Non-pigmented ciliary epithelial cell (primary cell): ENCODE measurements around the gene AUTS2.

ENCODE experiments used
- DNase-seq: peaks from one replicate; pipeline ENCODE4 v3.0.0-alpha.2; 2010; ENCODE audit warnings: low read depth

AUTS2 gene

DNA sequence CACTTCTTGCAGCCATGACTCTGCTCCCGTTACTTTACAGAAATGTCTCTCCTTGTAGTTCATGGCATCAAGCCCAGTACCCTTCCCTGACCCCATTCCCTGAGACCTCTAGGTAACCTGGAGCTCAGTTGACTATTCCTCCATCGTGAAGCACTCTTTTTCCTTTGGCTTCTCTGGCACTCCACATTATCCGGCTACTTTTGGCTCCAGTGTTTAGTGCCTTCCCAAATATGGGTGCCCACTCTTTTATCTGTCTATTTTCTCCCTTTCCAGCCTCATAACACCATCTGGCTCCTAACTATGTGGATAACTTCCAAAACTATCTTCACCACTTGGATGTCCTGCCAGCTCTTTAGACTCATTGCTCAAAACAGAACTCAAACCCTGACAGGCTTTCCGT, 788.9 kb downstream of the AUTS2 start:
- no peak for DNase-seq

DNA sequence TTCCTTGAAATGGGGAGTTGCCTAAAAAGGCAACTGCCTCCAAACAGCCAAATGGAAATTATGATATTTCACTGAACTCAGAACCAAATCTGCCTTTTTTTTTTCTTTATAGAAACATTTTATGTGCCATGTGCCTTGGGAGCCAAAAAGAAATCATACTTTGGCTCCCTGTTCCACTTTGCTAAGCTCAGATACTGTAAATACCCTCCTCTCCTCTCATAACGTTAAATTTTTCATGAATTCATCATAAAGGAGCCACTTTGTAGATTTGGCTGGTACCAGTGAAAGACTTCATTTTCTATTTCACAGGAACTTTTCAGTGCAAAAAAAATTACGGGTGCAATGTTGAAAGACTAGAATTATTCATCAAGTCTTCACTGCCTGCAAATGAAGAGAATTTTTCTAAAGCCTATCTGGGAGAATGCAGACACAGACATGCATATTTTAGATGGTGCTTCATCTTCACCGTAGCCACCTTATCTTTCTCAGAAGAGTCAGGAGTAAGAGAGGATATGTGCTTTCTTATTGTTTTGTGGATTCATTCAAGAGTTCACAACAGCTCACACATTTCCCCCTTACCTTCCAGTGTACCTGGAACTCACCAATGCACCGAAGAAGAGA, 791.4 kb downstream of the AUTS2 start:
- DNase-seq: no peak

DNA sequence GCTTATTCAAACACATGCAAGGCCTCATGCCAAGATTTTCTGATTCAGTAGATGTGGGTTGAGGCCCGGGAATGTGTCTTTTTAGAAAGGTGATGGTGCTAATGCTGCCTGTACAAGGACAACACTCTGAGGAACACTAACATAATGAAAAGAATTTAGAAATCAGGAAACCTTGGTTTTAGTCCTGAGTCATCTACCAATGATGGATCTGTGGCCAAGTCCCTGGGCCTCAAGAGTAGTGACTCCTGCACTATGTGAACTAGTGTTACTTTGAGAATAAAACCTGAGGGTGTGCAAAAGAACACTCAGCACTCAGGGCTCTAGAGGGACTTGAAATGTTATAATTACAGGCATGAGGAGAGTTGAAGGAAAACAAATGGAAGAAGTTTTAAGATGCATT, 792.0 kb downstream of the AUTS2 start:
- no peak for DNase-seq

DNA sequence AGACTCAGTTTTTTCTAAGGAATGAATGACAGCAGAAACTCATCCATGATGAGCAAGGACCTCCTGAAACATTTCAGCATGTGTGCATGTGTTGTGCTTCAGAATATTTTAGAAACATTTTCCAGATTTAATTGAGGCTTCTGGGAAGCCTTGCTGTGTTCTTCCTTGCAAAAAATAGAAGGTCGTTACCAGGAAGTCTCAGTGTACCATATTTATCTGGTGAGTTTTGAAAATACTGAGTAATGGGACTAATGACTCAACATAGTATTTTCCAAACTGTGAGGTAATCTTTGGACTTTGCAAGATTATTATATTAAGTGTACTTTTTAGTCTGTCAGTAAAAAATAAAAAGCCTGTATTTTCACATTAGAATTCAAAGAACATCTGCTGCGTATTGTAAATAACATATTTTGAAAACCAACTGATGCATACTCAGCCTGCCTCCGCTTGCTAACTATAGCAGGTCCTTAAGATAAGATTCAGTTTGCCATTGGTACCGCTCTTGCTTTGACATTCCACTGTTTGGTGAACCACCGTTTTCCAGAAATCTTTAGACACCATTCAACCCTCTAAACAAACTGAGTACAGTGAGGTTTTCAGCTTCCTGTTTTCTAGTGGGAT, 794.1 kb downstream of the AUTS2 start:
- peak; percentile 10 for DNase-seq

DNA sequence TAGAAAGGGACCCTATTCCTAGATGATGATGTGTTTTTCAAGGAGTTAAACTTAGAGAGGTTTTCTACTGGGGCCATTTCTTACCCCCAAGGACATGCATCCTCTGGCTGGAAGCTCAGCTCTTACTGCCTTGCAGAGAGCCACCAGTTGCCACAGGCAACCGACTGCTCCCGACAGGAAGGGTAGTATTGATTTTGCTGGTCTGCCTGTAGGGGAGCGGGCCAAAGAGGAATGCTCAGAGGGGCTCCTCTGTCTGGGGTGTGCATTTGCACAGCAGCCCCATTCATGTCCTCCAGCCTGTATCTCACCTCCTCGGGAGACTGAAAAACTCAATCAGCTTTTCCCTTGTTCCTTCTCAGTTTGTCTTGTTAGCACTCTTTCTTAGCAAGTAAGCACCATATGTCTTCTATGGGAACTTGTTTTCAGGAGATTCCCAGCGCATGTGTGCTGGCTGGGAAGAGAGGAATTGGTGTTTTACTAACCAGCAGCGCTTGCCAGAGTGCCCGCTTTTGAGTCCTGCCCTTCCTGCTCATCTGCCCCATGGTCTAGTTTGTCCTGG, 794.7 kb downstream of the AUTS2 start:
- DNase-seq: no peak

DNA sequence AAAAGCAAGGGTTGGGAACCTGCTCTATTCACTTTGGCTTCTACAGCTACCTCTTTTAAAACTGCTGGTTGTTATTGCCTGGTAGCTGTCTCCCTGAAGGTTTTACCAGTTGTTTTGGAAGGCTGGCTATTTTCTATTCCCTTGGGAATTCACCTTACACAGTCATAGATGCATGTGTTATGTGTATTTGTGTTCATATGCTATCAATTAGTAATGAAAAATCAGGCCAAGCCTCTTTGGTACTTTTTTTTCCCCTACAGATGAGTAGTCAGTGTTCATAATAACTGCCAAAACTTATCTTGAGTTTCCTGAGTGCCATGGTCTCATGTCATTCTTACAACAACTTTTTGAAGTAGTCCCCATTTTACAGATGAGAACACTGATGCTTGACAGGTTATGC, 795.7 kb downstream of the AUTS2 start:
- no peak for DNase-seq

DNA sequence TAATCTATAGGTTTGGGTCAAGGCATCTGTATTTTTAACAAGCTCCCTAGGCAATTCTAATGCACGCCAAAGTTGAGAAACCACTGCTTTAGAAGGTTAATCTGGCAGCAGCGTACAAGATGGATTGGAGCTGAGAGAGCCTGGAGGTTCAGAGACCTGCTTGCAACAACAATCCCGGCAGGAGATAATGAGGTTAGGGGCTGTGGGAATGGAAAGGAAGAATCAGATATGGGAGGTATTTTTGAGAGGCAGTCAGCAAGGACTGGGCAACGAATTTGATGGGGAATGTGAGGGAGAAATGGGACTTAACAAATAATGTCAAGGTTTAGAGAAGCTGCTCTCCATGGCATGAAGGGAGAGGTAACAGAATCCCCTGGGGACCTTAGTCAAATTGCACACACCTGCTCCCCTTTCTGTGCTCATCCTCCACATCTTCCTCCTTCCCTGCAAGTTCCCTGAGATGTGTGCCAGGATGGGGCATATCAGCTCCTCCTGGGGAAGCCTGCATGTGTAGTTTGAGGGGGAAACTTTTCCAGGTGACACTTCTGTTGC, 802.6 kb downstream of the AUTS2 start:
- DNase-seq: no peak

DNA sequence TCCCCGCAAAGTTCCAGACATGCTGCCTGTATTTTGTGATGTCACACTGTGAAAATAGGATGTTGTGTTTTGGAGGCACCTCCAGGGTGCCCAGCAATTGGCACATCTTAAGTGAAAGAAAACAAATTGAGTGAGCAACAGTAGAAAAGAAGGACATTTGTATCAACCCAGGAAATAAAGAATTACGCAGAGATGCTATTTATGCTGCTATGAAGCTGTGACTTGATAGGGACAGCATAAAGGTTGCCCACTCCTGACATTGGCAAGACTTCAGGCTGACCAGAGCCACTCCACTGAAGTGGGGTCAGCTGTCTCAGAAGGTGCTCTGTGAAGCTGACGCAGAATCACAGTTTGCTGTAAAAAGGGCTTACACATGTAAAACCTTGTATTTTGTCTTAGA, 803.8 kb downstream of the AUTS2 start:
- DNase-seq: no peak

DNA sequence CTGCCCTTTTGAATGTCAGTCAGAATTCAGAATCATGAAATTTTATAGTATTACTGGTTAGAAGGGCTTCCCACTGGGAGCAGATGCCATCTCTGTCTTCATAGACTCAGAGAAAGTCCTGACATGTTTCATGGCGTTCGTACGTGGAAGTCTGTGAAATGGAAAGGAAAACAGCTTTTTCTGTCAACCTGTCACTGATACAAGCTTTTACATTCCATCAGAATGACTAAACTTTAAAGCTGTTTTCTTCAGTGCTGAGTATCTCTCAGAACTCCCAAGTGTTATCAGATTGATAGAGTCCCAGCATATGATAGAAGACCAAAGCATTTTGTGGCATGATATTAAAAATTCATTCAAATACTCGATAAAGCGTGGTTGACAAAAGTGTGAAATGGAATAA, 807.0 kb downstream of the AUTS2 start:
- DNase-seq: peak; percentile 8

DNA sequence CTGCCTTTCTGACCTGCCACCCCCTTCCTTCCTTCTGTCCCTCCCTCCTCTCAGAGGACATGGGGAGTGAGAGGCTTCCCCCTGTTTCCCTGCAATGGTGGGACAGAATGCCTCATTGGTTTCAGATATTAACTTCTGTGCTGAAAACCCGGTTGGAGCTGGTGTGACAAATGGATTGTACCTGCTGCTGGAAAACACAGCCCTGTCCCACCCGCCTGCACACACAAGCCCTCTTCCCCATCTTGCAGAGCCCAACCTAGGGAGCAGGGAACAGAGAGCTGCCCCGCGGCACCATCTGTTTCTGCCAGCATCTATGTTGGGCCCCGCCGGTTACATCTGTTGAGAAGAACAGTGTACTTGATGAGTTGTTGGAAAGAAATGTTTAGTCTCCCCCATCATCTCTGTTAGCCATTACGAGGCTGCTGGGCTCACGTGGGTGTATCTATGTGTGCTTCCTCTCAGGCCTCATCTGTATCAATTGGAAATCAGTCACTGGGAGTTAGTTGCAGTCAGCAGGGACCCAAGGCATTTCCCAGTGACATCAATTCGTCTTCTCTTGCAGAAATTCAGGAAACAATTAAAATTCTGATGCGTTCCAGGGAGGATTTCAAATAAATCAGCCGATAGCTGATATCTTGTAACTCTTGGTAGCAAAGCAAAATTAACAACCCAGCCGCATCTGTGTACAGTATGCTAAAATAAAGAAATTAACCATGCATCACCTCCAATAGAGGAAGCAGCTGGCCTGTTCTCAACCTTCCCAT, 808.1 kb downstream of the AUTS2 start:
- DNase-seq: no peak

DNA sequence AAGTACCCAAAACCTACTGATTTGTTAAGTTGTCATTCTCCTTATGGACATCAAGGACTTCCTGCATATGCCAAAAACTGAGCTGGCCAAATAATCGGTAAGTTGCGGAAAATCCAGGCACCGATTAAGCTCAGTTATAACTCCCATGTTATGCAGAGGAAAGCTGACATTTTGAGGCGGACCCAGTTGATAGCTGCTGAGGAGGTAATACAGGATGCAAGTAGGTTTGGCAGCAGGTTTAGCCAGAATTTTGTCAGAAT, 808.6 kb downstream of the AUTS2 start:
- no peak for DNase-seq

DNA sequence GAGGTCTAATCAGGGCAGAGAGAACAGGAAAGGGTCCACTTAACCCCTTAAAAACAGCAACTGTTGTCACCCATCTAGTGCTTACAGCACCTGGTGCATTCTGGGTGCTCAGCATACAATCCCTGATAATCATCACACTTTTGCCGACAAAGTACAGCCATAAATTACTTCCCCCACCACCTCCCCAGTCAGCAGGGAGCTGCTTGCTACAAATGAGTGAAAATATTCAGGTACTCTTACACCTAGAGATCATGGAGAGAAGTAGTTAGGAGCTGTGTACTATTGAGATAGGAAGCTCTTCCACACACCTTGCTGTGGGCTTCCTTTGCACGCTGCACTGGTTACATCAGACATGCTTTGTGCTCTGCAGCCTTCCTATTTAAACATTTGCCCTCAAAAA, 810.2 kb downstream of the AUTS2 start:
- DNase-seq: no peak

DNA sequence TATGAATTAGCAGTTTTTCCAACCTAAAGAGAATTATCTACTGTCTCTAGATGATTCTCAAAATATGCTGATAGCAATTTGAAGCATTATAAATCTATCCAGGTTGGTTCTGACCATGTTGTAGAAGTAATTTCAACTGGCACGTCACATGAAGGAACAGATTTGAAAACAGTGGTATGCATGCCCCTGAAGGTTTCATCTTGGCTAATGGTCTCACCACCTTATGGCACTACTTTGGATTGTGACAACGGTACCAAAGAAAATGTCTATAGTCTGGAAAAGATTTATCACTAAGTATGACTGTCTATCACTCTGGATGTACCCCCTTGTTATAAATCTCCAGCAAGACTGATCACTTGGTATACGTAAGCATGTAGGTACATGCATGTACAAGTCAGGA, 810.6 kb downstream of the AUTS2 start:
- no peak for DNase-seq

DNA sequence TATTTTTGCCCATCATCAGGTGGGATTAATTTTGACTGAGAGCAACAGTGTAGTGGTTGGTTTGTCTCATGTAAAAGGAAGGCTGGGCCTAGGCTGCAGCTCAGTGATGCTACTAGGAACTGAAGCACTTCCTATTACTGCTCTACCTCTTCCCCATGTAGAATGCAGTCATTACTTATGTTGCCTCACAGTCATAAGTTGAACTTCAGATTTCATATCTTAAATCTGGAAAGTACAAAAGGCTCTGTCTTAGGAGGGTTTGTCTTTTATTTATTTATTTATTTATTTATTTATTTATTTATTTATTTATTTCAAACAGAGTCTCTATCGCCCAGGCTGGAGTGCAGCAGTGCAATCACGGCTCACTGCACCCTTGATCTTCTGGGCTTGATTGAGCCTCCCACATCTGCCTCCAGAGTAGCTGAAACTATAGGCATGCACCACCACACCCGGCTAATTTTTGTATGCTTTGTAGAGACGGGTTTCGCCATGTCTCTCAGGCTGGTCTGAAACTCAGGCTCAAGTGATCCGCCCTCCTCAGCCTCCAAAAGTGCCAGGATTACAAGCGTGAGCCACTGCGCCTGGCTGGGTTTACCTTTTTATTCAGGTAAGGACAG, 812.0 kb downstream of the AUTS2 start:
- no peak for DNase-seq

DNA sequence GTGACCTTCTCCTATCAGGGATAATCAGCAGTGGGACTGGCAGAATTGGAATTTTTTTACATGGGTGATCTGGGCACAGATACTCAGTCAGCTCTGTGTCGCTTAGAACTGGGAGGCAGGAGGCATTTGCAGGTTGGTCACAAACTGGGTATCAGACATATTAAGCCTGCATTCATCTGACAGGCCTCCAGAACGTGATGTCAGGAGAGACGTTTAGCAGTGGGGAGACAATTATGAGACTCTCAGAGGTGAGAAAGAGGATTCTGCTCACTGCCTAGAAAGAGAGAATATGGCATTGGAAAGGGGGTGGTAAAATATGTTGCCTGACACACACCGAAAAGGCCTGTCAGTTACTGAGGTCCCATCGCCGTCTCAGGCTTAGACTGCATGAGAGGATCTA, 816.1 kb downstream of the AUTS2 start:
- DNase-seq: no peak

DNA sequence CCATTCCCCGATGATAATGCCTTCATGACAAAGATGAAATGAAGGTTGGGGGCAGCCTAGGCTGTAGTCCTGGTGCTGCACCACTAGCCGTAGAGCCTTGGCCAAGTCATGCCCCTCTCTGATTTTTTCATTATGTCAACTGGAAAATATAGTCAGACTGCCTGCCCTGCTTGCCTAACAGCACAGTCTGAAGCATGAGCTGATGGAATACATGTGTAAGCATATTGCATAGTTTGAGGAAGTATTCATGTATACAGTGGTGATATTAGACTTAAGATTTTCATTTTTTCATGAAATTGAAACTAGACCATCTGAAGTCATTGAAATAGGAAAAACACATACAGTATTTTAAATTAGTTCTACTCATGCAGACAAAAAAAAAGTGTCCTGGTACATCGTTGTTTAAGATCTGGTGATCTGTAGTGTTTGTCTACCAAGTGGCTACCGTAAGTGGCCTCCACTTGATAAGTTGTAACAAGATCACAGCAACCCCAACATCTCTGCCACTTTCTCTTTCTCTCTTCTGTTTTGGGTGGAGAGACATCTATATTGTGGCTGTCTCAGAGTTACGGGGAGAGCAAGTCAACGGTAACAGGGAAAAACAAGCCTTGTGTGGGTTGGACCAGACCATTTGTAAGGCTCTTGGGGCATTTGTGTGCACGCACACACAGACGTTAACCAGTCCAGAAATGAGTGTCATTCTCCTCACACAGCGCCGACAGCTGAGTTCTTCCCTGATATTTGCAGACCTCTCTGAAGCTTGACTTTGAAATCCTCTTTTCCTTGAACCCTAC, 817.1 kb downstream of the AUTS2 start:
- DNase-seq: no peak

DNA sequence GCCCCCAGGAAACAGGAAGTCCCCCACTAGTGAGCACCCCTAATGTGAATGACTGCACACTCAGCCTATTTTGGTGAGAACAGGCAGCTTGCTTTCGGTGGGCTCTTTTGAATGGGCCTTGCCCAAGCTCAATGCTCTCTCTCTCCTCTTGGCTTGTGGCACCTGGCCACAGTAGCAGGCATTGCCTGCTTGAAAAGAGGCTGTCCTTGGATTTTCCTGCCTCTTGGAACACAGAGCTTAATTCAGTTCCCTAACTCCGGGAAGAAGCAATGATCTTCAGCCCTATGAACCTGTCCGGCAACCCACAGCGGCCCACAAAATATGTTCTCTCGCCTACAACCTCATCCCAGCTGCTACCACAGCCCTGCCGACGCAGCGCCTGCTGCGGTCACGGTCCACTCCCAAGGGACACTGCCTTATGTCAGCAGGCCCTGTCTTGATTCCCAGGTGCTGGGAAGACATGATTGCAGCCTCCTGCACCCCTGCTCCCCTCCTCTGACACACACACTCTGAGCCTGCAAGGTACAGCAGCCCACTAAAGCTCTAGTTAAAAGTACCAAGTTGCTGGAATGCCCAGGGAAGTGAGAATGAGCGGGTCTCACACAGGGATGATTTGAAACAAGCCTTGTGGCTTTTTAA, 818.2 kb downstream of the AUTS2 start:
- DNase-seq: no peak

DNA sequence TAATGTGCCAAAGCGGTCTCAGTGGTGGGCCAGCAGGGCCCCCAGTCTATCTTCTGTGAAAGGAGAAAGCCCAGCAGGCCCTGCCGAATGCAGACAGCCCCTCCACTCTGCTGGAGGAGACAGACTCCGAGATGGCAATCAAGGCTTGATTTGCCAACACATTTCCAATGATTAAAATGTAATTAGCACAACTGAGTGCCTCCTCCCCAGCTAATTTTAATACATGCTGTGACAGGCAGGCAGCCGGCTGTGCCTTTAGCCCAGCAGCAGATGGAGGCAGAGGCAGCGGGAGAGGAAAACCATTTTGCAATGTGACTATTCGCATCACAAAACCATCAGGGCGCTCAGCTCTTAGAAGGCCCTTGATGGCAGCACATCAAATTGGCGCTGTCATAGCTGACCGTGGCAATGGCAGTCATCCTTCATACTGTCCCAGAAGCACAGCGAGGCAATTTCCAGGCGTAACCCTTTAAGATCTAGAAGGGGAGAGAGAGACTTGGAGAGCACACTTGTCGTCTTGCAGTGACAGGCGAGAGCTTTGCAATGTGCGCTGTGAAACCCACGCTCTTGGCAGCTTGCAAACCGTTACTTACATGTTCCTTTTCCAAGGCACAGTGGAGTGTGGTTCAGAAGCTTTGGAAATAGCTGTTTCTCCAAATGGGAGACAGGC, 818.8 kb downstream of the AUTS2 start:
- DNase-seq: no peak

DNA sequence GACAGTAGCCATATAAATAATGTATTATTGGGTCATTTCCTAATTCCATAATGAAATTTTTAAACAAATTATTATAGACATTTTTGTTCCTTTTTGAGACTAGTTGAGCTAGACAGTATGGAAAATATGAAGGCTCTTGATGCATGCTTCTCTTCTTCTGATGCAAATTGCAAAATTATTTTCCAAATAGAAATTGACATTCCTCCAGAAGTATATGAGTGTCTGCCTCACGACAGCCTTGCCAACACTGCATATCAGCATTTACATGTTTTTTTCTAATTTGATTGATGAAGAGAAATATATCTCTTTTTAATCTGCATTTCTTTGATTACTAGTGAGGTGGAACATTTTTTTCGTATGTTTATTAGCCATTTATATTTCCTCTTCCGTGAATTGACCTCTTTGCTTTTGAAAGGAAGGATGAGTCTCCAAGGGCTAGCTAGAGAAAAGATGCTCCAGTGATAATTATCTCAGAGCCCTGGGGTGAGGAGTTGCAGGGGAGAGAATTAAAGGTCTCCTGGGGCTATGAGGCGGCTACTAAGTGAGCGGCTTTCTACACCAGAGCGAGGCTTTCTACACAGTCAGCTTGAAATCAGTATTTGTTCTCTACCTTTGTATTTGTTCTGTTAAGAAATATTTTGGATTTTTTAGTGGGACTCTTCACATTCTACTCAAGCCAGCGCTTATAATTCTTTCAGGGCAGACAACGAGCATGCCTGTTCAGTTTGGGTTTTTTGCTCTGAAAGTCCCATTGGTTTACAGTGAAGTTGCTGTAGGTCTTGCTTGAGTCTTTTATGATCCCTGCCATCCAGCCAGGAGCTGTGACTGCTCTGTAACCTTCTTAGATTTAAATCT, 821.5 kb downstream of the AUTS2 start:
- no peak for DNase-seq

DNA sequence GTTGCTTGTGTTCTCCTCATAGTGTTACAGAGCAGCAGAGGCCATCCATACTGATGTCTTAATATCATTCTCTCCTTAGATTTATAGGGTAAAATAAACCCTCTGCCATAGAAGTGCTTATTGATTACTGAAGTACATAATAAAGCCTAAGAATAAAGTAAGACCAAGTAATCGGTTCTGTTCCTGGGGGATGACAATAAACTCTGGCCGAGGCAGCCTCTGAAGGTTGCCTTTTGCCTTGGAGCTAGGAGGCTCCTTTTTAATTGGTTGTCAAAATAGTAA, 822.0 kb downstream of the AUTS2 start:
- no peak for DNase-seq
